Measurements from ENCODE around the gene HOPX. TPM values are rescaled to one million over a fixed set of nuclear protein-coding genes. Genes with fewer than 3 reads are reported as not detected.

HOPX gene, protein sequence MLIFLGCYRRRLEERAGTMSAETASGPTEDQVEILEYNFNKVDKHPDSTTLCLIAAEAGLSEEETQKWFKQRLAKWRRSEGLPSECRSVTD
- not detected in 5 replicates for total RNA-seq (2022; extraction: Qiagen RNA extraction; ENCODE audit: low read depth)

DNA sequence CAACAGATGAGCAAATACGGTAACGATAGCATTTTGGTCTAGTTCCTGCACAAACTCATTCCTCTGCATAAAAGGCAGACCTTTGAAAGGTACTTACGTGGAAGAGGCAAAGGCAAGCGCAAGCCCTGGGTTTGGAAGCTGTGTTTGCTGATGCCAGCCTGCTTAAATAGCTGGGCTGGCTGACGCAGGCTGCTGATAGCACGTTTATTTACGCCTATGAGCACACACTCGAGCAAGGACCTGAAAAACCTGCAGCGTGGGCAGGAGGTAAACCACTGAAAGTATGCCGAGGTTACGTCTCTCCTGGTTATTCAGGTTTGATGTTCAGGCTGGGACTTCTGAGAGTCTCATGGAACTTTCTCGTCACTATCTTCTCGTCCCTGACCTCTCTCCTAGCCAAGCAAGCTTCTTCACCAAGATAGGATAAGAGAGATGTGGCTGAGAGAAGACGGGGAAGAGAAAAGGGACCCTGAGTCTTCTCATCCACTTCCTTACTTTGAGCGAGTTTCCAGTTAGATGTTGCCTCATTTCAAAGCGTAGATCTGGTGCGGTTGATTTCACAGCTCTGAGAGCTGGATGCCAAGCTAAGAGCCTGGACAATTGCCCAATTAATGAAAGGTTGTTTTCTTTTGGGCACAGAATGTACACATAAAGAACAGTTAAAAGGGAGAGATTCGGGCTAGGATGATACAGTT lies at the start of gene HOPX:
HOPX (minus strand) TSS at position 139 of the 695 bp plus-strand sequence. CDS start 23,480 bp downstream, outside the sequence.

Other genes with a start within 250 kb of the HOPX start
- gene PPAT, start 245.7 kb downstream of the HOPX start, total RNA-seq (2022; extraction: Qiagen RNA extraction; ENCODE audit: low read depth), result 14.7 to 23.4 TPM (median 19.3 TPM) in 5 replicates
- gene PAICS, start 245.0 kb downstream of the HOPX start, total RNA-seq (2022; extraction: Qiagen RNA extraction; ENCODE audit: low read depth), result 124 to 159 TPM (median 135 TPM) in 5 replicates
- 47.8 to 62.7 TPM (median 54.6 TPM) in 5 replicates for gene SRP72, start 213.7 kb downstream of the HOPX start, total RNA-seq (2022; extraction: Qiagen RNA extraction; ENCODE audit: low read depth)
- gene ARL9, start 175.5 kb downstream of the HOPX start, total RNA-seq (2022; extraction: Qiagen RNA extraction; ENCODE audit: low read depth), result not detected in 5 replicates
- not detected in 5 replicates for gene SPINK2, start 140.4 kb upstream of the HOPX start, total RNA-seq (2022; extraction: Qiagen RNA extraction; ENCODE audit: low read depth)
- 5.3 to 8.9 TPM (median 8.3 TPM) in 5 replicates for gene REST, start 226.6 kb upstream of the HOPX start, total RNA-seq (2022; extraction: Qiagen RNA extraction; ENCODE audit: low read depth)